Activated T-helper 9 cell treated with anti-CD3 and anti-CD28 coated beads, Interleukin-2, amount 50 U/mL, for 16 hours (primary cell): Measurements from ENCODE around the gene ZNF787.
A peak's percentile ranks its signal among the peaks of the same experiment; 100 is the strongest.

Experiments
- DNase-seq: peaks from one replicate; pipeline ENCODE4 v3.0.0-alpha.2; 2020; ENCODE audit warnings: low read depth

ZNF787 gene

DNA sequence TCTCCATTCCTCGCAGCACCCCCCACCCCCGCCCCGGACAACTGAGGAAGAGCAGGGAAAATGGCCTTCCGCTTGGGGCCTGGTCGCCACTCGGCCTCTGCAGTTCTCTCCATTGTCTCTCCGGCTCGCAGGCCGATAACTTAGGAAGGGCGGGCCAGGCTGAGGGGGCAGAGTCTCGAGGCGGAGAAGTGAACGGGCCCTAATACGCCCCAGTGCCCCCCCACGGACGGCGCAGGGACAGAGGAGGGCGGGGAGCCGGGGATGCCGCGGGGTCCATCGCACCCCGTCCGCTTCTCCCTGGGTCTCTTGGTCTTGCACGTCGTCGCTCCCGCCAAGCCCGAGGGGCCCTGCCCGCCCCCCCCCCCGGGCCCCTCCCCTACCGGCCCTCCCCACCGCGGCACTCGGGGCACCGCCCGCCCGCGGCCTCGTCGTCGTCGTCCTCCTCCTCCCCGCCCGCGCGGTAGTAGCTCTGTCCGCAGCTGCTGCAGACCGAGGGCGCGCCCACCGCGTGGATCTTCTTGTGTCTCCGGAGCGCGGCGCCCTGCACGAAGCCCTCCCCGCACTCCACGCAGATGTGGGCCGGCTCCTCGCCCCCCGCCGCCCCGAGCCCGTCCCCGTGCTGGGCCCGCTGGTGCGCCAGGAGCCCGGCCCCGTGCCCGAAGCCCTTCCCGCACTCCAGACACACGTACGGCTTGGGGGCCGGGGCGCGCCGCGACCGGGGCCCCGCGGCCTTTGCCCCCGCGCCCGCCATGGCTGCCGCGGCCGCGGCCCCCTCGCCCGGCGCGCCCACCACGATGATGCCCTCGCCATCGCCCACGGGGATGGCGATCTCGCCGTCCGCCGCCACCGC, 33.2 kb downstream of the ZNF787 start:
- no peak for DNase-seq

DNA sequence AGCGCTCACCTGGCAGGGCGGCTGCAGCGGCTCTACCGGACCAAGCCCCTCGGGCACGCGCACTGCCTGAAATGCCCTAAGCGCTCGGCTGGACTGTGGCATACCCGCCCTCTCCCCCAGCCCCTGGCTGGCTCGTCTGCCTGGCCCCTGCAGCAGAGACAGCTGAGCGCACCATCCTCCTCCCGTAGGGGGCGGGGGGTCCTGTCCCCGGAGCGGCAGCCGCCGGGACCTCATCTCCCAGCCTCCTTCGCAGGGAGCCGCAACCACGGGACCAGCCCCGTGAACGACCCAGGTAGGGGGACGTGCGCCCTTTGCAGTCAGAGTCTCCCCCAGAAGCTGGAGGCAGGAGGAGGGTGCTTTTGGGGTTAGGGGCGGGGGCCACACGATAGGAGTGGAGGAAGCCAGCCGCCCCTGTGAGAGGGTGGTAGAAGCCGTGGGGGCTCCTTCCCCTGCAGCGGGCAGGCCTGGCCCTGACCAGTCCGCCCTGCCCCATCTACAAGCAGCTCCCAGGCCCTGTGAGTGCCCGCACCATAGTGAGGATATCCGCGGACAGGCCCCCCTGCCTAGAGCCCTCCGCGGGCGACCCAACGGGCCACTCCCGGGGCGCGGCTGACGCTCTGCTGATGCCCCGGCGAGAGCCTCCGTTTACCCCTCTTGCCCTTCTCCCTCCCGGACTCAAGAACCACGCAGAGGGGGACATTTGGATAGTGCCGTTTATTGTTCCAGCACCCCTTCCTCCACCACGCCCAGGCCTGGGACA, 34.2 kb downstream of the ZNF787 start:
- DNase-seq = no peak

DNA sequence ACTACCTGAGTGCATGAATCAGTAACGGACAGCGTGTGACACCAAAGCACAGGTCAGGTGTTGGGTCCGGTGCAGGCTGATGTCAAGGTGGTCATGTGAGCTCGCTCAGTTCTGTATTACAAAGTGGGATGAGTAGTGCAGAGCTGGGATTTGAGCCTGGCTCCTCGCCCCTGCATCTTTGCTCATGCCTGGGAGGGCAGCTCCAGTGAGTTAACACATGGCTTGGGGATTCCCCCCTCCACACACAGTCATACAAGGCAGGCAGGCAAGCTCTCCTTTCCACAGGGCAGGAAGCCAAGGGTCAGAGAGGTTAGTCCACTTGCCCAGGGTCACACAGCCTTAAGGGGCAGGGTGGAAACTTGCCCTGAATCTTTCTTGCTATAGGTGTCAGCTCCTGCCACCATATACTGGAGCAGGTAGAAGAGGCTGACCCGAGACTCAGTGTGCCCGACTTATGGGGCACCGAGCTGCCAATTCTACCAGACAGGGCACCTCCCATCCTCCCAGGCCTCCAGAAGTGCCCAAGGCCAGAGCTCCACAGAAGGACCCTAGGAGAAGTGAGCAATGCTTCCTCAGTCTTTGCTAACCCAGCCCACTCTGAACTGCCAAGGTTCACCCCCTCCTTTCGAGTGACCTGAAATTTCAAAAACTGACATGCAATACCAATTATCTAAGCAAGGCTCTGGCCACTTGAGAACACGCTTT, 35.4 kb downstream of the ZNF787 start:
- DNase-seq = no peak

DNA sequence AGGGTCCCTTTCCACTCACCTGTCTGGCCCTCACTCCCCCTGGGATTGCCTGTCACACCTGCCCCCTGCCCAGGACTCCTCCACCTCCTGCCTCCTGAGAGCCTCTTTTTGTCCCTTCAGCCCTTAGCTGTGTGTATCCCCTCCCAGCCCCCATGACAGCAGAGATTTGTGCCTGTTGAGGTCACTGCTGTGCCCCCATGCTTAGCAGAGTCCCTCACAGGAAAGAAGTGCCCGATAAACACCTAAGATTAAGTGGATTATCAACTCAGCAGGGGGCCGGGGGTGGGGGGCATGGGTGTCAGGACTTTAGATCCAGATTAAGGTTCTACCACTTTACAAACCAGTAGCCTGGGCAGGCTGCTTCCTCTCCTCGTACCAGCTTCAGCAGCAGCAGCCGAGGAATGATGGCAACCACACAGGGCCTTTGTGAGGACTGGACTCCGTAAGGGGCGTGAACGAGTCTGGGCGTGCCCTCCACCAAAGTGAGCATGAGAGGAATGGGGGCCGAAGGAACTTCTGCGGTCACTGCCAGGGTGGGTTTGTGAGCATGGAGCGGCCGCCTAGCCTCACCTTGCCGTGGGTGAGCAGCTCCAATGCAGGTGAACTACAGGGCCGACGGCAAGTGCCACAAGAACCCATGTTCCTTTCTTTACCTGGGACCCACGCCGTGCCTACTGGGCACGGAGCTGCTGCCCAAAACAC, 36.1 kb downstream of the ZNF787 start:
- DNase-seq = no peak

DNA sequence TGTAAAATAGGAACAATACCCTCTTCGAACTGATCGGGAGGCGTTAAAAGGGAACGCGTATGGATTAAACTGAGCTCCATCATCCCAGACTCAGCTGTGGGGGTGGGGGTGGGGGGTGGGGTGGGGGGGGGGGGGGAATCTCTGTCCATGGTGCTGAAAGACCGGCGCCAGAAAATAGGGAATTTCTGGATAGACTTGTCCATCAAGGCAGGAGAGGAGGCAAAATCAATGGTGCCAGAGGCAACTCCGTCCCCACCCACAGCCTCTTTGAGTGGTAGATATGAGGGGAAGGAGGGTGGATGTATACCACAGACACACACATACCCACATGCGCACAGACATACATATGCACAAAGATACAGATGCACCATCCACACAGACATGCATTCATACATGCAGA, 37.4 kb downstream of the ZNF787 start:
- no peak for DNase-seq

DNA sequence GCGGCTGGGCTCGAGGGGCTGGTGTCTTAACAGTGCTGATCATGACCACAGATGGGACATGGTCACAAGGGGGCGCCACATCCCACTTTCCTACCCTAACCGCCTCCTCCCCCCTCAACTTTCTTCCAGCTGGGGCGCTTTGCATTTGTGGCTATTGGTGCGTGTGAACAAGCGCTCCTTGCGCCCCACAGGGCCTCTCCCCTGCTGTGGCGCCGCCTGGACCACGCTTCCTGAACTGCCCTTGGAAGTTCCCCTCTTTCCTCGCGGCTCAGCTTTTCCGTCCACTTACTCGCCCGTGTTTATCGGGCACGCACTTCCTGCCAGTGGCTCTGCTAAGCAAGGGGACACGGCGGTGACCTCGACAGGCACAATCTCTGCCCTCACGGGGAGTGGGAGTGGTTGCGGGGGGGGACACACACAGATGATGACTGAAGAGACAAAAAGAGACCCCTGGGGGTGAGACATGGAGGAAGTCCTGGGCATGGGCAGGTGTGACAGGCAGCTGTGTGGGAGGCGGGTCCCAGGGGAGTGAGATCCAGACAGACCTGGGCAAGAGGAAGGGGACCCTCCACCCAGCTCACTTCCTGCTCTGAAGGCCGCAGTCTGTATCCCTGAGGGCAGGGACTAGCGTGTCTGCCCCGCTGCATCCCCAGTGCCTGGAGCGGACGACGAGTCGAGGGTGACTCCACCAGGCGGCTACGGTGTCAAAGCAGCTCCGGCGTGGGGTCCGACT, 40.3 kb downstream of the ZNF787 start:
- DNase-seq = peak; percentile 52

DNA sequence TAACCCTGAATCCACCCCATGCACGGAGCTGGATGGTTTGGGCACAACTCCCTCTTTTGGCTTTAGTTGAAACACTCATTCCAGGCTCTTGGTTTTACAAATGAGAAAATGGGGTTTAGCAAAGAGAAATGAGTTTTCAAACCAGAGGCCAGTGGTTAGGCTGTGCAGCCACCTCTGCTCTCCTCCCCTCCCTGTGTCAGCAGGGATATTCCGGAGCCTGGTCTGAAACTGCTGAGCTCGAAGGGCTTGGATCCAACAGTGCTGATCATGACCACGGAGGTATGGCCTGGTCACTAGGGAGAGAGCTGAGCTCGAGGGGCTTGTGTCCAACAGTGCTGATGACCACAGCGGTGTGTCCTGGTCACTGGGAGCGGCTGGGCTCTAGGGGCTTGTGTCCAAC, 41.5 kb downstream of the ZNF787 start:
- no peak for DNase-seq

DNA sequence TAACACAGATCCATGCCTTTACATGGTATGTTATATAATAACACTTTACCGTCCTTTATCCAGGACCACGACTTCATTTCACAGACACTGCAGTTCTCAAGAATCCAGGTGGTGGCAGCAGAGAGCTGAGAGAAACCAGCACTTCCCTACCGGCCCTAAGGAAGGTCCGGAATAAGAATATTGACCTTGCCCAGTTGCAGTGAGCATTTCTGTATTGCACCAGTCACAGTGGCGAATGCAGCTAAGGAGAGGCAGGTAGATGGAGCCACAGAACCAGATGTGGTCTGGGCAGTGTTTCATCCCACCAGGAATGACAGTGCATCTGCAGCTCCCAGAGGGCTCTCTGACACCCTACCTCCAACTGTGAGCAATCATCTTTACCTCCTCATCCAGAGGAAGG, 44.6 kb downstream of the ZNF787 start:
- no peak for DNase-seq

DNA sequence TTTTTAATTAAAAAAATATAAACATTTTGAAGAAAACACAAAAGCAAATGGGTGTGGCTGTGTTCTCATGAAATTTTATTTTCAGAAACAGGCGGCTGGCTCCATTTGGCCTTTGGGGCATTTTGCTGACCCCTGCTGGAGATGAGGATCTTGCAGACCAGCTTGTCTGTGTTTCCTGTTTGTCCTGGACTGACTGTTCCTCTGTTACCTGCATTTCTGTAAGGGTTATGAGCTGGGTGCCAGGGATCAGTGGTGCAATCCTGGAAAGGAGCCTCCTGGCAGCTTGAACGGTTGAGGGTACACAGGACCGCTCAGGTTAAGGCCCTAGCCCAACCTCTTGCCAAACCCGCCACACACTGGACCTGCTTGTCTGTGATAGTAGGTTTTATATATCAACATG, 49.9 kb downstream of the ZNF787 start:
- DNase-seq = no peak

DNA sequence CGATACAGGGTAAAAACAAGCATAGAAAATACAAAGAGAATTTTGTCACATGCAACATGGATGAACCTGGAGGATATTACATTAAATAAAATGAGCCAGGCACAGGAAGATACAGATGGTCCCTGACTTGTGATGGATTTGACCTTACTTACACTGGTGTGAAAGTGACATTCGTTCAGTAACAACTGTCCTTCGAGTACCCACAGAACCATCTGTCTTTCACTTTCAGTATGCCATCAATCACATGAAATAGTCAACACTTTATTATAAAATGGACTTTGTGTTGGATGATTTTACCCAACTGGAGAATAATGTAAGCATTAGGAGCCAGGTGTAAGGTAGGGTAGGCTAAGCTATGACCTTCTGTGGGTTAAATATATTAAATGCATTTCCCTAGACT, 51.5 kb downstream of the ZNF787 start:
- no peak for DNase-seq

DNA sequence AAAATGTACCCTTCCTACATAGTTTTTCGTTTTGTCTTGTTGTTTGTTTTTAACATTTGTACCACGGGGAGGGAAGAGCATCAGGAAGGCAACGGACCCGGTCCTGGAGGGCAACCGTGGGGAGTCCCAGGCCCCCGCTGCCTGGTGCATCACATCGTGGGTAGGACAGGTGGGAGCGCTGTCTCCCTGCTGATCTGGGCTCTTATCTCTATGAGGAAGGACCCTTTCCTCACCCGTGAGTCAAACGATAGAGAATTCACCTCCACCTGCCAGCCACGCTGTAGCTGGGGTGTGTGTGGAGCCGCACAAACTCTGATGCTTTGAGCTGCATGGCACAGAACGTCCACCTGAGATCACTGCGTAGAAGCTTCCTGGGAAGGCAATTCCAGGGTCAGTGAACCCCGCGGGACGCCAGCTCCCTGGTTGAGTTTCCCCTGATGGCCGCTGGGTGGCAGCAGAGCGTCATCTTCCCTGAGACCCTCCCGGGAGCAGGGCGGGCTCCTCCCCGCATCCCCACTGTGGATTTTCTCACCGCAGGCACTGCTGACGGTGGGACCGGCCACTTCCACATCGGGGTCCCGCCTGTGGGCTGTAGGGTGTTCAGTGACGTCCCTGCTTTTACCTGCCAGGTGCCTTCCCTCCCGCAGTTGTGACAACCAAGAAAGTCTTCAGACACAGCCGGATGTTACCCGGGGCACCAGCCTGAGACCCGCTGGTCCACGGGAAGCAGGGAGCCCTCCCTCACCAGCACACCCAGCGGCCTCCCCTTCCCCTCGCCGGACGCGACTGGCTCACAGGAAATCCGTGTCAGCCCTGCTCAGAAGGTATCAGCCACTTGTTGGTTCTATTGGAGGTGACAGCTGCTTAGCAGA, 54.7 kb downstream of the ZNF787 start:
- peak; percentile 47 for DNase-seq

DNA sequence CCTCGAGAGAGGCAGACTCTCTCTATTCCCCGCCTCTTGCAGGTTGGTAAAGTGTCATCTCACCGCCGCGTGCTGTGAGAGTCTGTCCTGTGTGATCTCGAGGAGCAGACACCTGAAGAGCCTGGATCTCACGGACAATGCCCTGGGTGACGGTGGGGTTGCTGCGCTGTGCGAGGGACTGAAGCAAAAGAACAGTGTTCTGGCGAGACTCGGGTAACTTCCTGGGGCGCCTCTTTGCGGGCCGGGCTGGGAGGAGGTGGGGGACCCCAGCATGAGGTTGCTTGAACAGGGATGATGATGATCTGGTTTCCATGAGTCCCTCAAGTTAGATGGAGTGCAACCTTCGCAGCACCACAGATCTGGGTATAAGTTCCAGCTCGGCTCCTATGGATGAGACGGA, 67.5 kb downstream of the ZNF787 start:
- DNase-seq = no peak
